Sigmoid colon (tissue), 4 donors: ENCODE measurements around the gene RSAD2.

Experiments
- CTCF ChIP-seq, 4 experiments: fragments of 450-650 bp in 3 of 4; fragments of 200-600 bp in 1 of 4; IDR thresholded peaks; one replicate each; pipeline ENCODE4 v1.5.1; 2016 to 2019; ENCODE audit warnings: antibody characterized with exemption in 4 of 4, mild to moderate bottlenecking in 3 of 4, moderate library complexity in 2 of 4
- POLR2AphosphoS5 ChIP-seq, 4 donors: sonication (generic); formaldehyde crosslinking; IDR thresholded peaks; one replicate each; pipeline ENCODE4 v1.6.1; 2017; ENCODE audit warnings: antibody characterized with exemption in 4 of 4

GRCh38 chr2:6917761-6918421, 40.3 kb downstream of the RSAD2 start:
- TF ChIP-seq CTCF (IDR thresholded peaks at IDR 0.05) (no peak), POLR2AphosphoS5 (IDR thresholded peaks at IDR 0.05) (no peak)
